ENCODE measurements around the gene MCAT.

MCAT gene

GRCh38 chr22:43142880-43143562 is at the start of gene MCAT:
MCAT (minus strand) TSS chr22:43143398; CDS start chr22:43143348, 50 bp downstream.
- peak; percentile 91 for DNase-seq

- DNase-seq: no peak
Measured at GRCh38 chr22:43191831-43192230, 48.6 kb upstream of the MCAT start.

GRCh38 chr22:43188829-43189545 is 45.8 kb upstream of the MCAT start:
- no peak for DNase-seq

GRCh38 chr22:43187171-43188099 is 44.2 kb upstream of the MCAT start:
- peak; percentile 95 for DNase-seq

GRCh38 chr22:43186272-43187170 is 43.3 kb upstream of the MCAT start, which contains the start of gene TTLL12:
TTLL12 (minus strand) TSS chr22:43187134; CDS start chr22:43187069, 65 bp downstream.
- DNase-seq: peak; percentile 70

GRCh38 chr22:43185860-43186261 is 42.7 kb upstream of the MCAT start:
- DNase-seq: peak; percentile 54

- DNase-seq: no peak
Measured at GRCh38 chr22:43183496-43184277, 40.5 kb upstream of the MCAT start.

- DNase-seq: no peak
Measured at GRCh38 chr22:43182726-43183125, 39.5 kb upstream of the MCAT start.

- DNase-seq: no peak
Measured at GRCh38 chr22:43182118-43182517, 38.9 kb upstream of the MCAT start.

- DNase-seq: no peak
Measured at GRCh38 chr22:43181321-43182076, 38.3 kb upstream of the MCAT start.

GRCh38 chr22:43180670-43181069 is 37.5 kb upstream of the MCAT start:
- no peak for DNase-seq

- DNase-seq: no peak
Measured at GRCh38 chr22:43179911-43180195, 36.7 kb upstream of the MCAT start.

- no peak for DNase-seq
Measured at GRCh38 chr22:43179146-43179910, 36.1 kb upstream of the MCAT start.

GRCh38 chr22:43177479-43177878 is 34.3 kb upstream of the MCAT start:
- DNase-seq: no peak

GRCh38 chr22:43176090-43176489 is 32.9 kb upstream of the MCAT start:
- no peak for DNase-seq

GRCh38 chr22:43174941-43175531 is 31.8 kb upstream of the MCAT start:
- no peak for DNase-seq

GRCh38 chr22:43173976-43174720 is 30.9 kb upstream of the MCAT start:
- no peak for DNase-seq

- DNase-seq: no peak
Measured at GRCh38 chr22:43173566-43173965, 30.4 kb upstream of the MCAT start.

GRCh38 chr22:43172191-43172590 is 29.0 kb upstream of the MCAT start:
- DNase-seq: no peak
